Body of pancreas (tissue), 4 donors: ENCODE results near the gene TTC21B.

Experiments used
- CTCF ChIP-seq, 7 experiments: fragments of 450-650 bp in 4 of 7; fragments of 200-600 bp in 3 of 7; sonication (generic) in 3 of 7; IDR thresholded peaks; one replicate each; pipeline ENCODE4 v1.5.1; 2016 to 2019; ENCODE audit warnings: antibody characterized with exemption in 7 of 7
- POLR2A ChIP-seq, 3 donors: fragments of 450-650 bp; IDR thresholded peaks; one replicate each; pipeline ENCODE4 v1.6.1; 2016; ENCODE audit warnings: antibody characterized with exemption in 3 of 3, mild to moderate bottlenecking in 2 of 3

DNA sequence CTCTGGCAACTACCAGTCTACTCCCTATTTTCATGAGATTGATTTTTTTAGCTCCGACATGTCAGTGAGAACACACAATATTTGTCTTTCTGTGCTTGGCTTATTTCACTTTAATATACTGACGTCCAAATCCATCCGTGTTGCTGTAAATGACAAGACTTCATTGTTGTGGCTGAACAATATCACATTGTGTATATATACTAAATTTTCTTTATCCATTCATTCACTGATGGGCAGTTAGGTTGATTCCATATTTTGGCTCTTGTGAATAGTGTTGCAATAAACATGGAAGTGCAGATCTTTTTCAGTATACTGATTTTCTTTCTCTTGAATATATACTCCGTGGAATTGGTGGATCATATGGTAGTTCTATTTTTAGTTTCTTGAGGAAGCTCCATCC is 5.8 kb upstream of the TTC21B start:
- TF ChIP-seq CTCF (IDR thresholded peaks at IDR 0.05) (no peak), POLR2A (IDR thresholded peaks at IDR 0.05) (no peak)
